ENCODE data around the gene PALMD.

PALMD gene

GRCh38 chr1:99735852-99736251 lies 89.9 kb downstream of the PALMD start:
- H3K36me3 Mint-ChIP-seq (ENCODE audit: insufficient read depth) = no peaks in the 10 kb centered on the region
- no peak for DNase-seq
- H3K27me3 Mint-ChIP-seq = no peaks in the 10 kb centered on the region
- H3K4me3 Mint-ChIP-seq = no peak overlapping the region
- H3K27ac Mint-ChIP-seq = no peak overlapping the region
- H3K9me3 Mint-ChIP-seq = no peaks in the 10 kb centered on the region
- no peaks in the 10 kb centered on the region for H3K4me1 Mint-ChIP-seq (ENCODE audit: low read depth in 2 of 2)
- ATAC-seq (replicated peaks) = no peak

- DNase-seq (no peak), ATAC-seq (replicated peaks) (no peak)
- Mint-ChIP-seq H3K27me3 (no peaks in the 10 kb centered on the region), H3K9me3 (no peaks in the 10 kb centered on the region), H3K4me3 (no peak overlapping the region), H3K36me3 (ENCODE audit: insufficient read depth) (peaks cover 4% of the 10 kb centered on the region), H3K4me1 (ENCODE audit: low read depth in 2 of 2) (no peaks in the 10 kb centered on the region), H3K27ac (no peak overlapping the region)
Observed at GRCh38 chr1:99737016-99737415, 91.1 kb downstream of the PALMD start.

- H3K27me3 Mint-ChIP-seq = no peaks in the 10 kb centered on the region
- H3K4me3 Mint-ChIP-seq = no peak overlapping the region
- no peaks in the 10 kb centered on the region for H3K4me1 Mint-ChIP-seq (ENCODE audit: low read depth in 2 of 2)
- DNase-seq (no peak), ATAC-seq (replicated peaks) (no peak)
- no peaks in the 10 kb centered on the region for H3K9me3 Mint-ChIP-seq
- H3K27ac Mint-ChIP-seq = no peak overlapping the region
- peaks cover 4% of the 10 kb centered on the region for H3K36me3 Mint-ChIP-seq (ENCODE audit: insufficient read depth)
Observed at GRCh38 chr1:99738858-99739465, 93.0 kb downstream of the PALMD start.

GRCh38 chr1:99740141-99740540 lies 94.2 kb downstream of the PALMD start:
- H3K36me3 Mint-ChIP-seq (ENCODE audit: insufficient read depth) = peaks cover 4% of the 10 kb centered on the region
- H3K4me1 Mint-ChIP-seq (ENCODE audit: low read depth in 2 of 2) = no peaks in the 10 kb centered on the region
- ATAC-seq (replicated peaks) (no peak), DNase-seq (no peak)
- H3K27ac Mint-ChIP-seq = no peak overlapping the region
- H3K4me3 Mint-ChIP-seq = no peak overlapping the region
- no peaks in the 10 kb centered on the region for H3K27me3 Mint-ChIP-seq
- H3K9me3 Mint-ChIP-seq = no peaks in the 10 kb centered on the region

Data from effector memory CD8-positive, alpha-beta T cell (primary cell).